ENCODE data around the gene NSMCE1.

NSMCE1 gene

DNA sequence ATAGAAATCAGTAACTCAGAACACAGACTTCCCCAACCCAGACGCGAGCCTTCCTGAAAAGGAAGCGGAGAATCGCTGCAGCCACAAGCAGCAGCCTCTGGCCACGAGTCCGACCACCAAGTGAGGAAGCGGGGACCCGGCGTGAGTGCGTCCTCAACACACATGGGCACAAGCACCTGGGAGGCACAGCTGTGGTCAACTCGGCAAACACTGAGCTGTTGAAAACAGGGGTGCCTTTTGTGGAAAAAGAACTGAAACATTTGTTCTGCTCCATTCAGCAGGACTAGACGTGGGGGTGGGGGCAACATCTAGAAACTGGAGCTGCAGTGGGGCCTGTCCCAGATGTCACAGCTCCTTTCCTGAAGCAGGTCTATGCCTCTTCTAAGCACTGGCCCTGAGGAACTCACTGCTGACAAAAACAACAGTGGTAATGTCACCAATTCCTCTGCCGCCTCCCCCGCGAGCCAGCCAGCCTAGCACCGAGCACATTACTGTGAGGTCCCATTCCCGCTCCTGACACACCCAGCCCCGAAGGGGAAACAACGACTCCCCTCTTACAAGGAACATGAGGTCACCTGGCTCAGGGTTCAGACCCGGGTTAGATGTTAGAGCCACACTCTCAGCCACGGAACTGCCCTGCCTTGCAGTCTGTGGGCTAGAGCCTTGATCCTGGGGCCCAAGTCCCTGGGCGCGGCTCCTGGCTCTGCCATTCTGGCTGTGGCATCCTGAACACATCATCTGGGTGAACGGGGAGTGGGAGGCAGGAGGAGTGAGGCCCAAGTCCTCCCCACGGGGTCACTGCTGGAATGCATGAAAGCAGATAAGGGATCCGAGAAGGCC, 36.3 kb downstream of the NSMCE1 start:
- Histone ChIP-seq H3K4me2 (ENCODE audit: insufficient read depth, low read length) (no peak overlapping the region), H3K9me3 (ENCODE audit: insufficient read depth, low read length, severe bottlenecking) (no peaks in the 10 kb centered on the region), H3K4me1 (ENCODE audit: insufficient read depth, low read length) (peaks cover 55% of the 10 kb centered on the region), H3K79me2 (ENCODE audit: insufficient read depth, low read length) (peaks cover 25% of the 10 kb centered on the region), H3K27ac (ENCODE audit: low read length) (peak overlapping the region; percentile 96), H3K27me3 (ENCODE audit: insufficient read depth, low read length, poor library complexity) (no peaks in the 10 kb centered on the region), H4K20me1 (ENCODE audit: insufficient read depth, low read length) (no peaks in the 10 kb centered on the region), H3K9ac (ENCODE audit: low read depth, low read length) (peak overlapping the region; percentile 25), H3K36me3 (ENCODE audit: insufficient read depth, low read length) (peaks cover 64% of the 10 kb centered on the region), H3K4me3 (ENCODE audit: low read depth in 1 of 2, low read length in 2 of 2) (no peak overlapping the region), H2AFZ (ENCODE audit: low read depth, low read length) (no peak overlapping the region)
- no peak for ATAC-seq (ENCODE audit: insufficient read depth, low read depth)
- DNase-seq, result peak; percentile 35
- TF ChIP-seq EZH2 (IDR thresholded peaks at IDR 0.05; ENCODE audit: borderline replicate concordance, low read depth, low read length, severe bottlenecking) (no peak), CTCF (IDR thresholded peaks at IDR 0.05; ENCODE audit: borderline replicate concordance, extremely low read depth, low read length, poor library complexity, severe bottlenecking) (no peak)

DNA sequence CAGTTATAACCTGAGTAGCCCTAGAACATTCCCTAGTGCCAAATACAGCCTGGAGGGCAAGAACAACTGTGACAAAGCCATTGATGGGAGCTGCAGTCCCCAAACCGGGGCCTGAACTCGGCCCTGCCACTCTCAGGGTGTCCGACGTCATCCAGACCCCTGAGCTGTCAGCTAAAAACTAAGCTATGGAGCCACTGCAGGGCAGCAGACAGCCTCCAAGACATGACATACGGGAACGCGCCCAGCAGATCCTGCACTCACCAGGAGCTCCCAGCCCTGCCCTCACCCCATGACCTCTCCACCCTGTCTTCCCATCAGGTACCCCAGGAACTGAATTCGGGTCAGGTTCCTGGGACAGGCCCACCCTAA, 36.9 kb downstream of the NSMCE1 start:
- H3K9ac ChIP-seq (ENCODE audit: low read depth, low read length), result 0 out of 2 replicates have a peak overlapping the region, but pooled peaks have one; percentile 25
- H3K36me3 ChIP-seq (ENCODE audit: insufficient read depth, low read length), result peaks cover 70% of the 10 kb centered on the region
- no peaks in the 10 kb centered on the region for H3K9me3 ChIP-seq (ENCODE audit: insufficient read depth, low read length, severe bottlenecking)
- no peaks in the 10 kb centered on the region for H3K27me3 ChIP-seq (ENCODE audit: insufficient read depth, low read length, poor library complexity)
- DNase-seq (no peak), ATAC-seq (ENCODE audit: insufficient read depth, low read depth) (no peak)
- H3K4me1 ChIP-seq (ENCODE audit: insufficient read depth, low read length), result peaks cover 49% of the 10 kb centered on the region
- no peak overlapping the region for H3K4me2 ChIP-seq (ENCODE audit: insufficient read depth, low read length)
- H3K79me2 ChIP-seq (ENCODE audit: insufficient read depth, low read length), result peaks cover 25% of the 10 kb centered on the region
- TF ChIP-seq EZH2 (IDR thresholded peaks at IDR 0.05; ENCODE audit: borderline replicate concordance, low read depth, low read length, severe bottlenecking) (no peak), CTCF (IDR thresholded peaks at IDR 0.05; ENCODE audit: borderline replicate concordance, extremely low read depth, low read length, poor library complexity, severe bottlenecking) (no peak)
- H4K20me1 ChIP-seq (ENCODE audit: insufficient read depth, low read length), result no peaks in the 10 kb centered on the region; the same call in 1 of the 2 replicates
- H2AFZ ChIP-seq (ENCODE audit: low read depth, low read length), result no peak overlapping the region
- peak overlapping the region; percentile 96 for H3K27ac ChIP-seq (ENCODE audit: low read length)
- no peak overlapping the region for H3K4me3 ChIP-seq (ENCODE audit: low read depth in 1 of 2, low read length in 2 of 2)

DNA sequence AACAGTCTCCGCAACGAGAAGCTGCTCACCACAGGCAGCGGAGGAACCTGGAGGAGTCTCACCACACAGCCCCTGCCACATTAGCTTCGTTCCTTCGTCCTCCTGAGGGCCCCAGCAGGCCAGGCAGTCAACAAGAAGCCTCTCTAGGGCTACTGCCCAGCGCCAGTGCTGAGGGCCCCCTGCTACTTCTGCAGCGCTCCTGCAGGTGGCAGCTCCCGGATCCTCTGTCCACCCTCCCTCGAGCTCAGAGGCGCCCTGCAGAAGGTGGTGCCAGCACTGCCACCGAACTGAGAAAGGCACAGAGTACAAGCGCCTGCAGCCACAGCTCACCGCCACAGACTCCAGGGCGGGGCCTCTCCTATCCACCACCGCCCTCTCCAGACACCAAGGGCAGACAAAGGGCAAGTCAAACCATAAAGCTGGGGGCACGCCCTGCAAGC, 38.0 kb downstream of the NSMCE1 start:
- Histone ChIP-seq H2AFZ (ENCODE audit: low read depth, low read length) (no peak overlapping the region), H3K36me3 (ENCODE audit: insufficient read depth, low read length) (peaks cover 81% of the 10 kb centered on the region), H3K4me3 (ENCODE audit: low read depth in 1 of 2, low read length in 2 of 2) (no peak overlapping the region), H3K27ac (ENCODE audit: low read length) (peak overlapping the region; percentile 53), H3K9ac (ENCODE audit: low read depth, low read length) (no peak overlapping the region), H3K4me1 (ENCODE audit: insufficient read depth, low read length) (peaks cover 38% of the 10 kb centered on the region), H3K4me2 (ENCODE audit: insufficient read depth, low read length) (no peak overlapping the region), H3K9me3 (ENCODE audit: insufficient read depth, low read length, severe bottlenecking) (no peaks in the 10 kb centered on the region), H3K79me2 (ENCODE audit: insufficient read depth, low read length) (peaks cover 22% of the 10 kb centered on the region), H3K27me3 (ENCODE audit: insufficient read depth, low read length, poor library complexity) (no peaks in the 10 kb centered on the region), H4K20me1 (ENCODE audit: insufficient read depth, low read length) (no peaks in the 10 kb centered on the region; the same call in 1 of the 2 replicates)
- peak; percentile 28 for DNase-seq
- TF ChIP-seq EZH2 (IDR thresholded peaks at IDR 0.05; ENCODE audit: borderline replicate concordance, low read depth, low read length, severe bottlenecking) (no peak), CTCF (IDR thresholded peaks at IDR 0.05; ENCODE audit: borderline replicate concordance, extremely low read depth, low read length, poor library complexity, severe bottlenecking) (peak; percentile 7)
- no peak for ATAC-seq (ENCODE audit: insufficient read depth, low read depth)
